OCI-LY7 (cell line): Measurements from ENCODE around the gene SRD5A2.
"Not testable (repeated sequence)": the region's sequence is repeated elsewhere in the genome, so short reads cannot be mapped to it uniquely, and the experiment has no call there.

ENCODE experiments used
- CTCF ChIP-seq: fragments of 200-600 bp; sonication (generic); conservative IDR thresholded peaks from 2 replicates; pipeline ENCODE4 v1.5.1; 2014; ENCODE audit warnings: mild to moderate bottlenecking, antibody characterized with exemption, low read length, moderate library complexity, mixed read lengths
- EZH2phosphoT487 ChIP-seq: fragments of 200-600 bp; sonication (generic); IDR thresholded peaks from 2 replicates; pipeline ENCODE4 v1.6.1; 2018; ENCODE audit warnings: low read depth, borderline replicate concordance, mild to moderate bottlenecking, mixed run types, antibody characterized with exemption, low read length, moderate library complexity, mixed read lengths

GRCh38 chr2:31489339-31489738, 91.4 kb downstream of the SRD5A2 start:
- not testable (repeated sequence) for TF ChIP-seq CTCF, EZH2phosphoT487
